ENCODE data around the gene SEZ6L2. TPM values are rescaled to one million over a fixed set of nuclear protein-coding genes. Genes with fewer than 3 reads are reported as not detected.
A peak's percentile ranks its signal among the peaks of the same experiment; 100 is the strongest.
"Not testable (repeated sequence)": the region's sequence is repeated elsewhere in the genome, so short reads cannot be mapped to it uniquely, and the experiment has no call there.

The SEZ6L2 gene
- total RNA-seq, 1 donor from 2014 or later, result 2.9 TPM

DNA sequence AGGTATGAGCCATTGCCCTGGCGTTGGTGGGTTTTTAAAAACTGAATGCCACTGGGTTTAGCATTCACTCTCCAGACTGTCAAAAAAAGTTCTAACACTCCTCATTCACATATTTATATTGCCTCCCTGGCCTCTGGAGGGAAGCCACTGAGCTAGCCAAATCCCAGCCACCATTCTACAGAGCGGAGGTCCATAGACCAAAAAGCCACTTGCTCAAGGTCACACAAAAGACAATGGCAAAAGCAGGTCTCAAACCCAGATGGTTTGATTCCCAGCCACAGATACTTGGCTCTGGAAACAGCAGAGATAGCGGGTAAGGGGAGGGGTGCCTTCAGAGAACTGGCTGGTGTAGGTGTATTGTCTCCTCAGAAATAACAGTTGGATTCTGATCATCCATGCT lies 18.3 kb downstream of the SEZ6L2 start:
- DNase-seq, result no peak

GRCh38 chr16:29878172-29878571 lies 21.2 kb downstream of the SEZ6L2 start:
- no peak for DNase-seq

DNA sequence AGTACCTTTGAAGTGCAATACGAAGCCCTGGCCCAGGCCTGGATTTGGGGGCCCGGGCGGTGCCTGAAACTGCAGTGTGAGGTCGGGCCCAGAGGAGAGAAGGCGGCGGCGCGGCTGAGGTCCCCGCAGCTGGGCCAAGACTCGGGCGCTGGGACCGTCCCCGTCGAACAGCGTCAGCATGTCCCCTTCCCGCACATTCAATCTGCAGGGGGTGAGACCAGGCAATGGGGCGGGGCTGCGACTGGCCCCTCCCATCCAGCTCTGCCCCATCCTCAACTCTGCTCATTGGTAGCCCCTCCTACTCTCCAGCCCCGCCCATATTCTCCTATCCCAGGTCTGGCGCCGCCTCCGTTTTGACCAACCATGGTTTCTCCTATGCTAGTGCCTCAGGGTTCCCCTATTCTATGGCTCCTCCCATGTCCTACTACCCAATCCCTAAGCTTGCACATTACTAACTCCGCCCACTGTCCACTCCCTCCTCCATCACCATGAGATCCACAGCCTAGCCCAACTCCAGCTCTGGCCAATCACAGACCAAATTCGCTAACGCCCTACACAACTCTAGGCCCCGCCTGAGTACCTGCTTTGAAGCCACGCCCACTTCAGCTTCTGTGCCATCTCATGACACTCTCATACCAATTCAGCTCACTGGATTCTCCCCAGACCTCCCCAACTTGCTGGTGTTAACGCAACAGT lies 21.9 kb downstream of the SEZ6L2 start:
- DNase-seq, result no peak

- DNase-seq, result no peak
Measured at GRCh38 chr16:29876594-29877249, 22.6 kb downstream of the SEZ6L2 start.

GRCh38 chr16:29876217-29876593 lies 23.1 kb downstream of the SEZ6L2 start:
- DNase-seq, result no peak

DNA sequence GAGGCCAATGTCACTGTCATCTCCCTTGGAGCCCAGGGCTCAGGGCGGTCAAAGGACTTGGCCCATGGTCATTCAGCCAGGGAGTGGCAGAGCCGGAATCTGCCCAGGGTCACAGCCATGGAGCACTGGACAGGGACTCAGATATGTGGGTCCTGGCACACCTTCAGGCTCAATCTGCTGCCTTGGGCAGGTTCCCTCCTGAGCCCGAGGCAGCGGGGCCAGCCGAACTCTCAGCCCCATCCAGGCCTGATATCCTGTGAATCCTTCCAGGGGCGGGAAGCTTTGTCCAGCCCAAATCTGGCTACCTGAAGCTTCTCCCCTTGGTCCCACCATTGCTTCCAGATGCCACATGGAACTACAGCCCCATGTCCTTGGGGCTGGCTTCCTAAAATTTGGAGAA lies 24.1 kb downstream of the SEZ6L2 start:
- DNase-seq, result no peak

DNA sequence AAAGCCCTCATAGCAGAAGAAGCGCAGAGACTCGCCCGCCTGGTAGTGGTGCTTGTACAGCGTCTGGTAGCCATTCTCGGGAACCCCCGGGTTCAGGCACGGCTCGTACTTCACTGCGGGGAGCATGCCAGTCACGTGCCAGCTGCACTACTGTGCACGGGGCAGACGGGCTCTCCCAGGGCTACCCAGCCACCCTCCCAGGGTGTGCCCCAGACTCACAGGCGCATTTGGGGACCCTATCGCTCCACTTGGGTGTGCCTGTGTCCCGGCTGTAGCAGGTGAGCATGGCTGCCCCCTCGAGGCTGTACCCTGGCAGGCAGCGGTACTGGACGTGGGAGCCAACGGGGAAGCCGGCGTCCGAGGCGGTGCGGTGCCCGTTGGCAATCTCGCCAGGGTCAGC lies 26.0 kb downstream of the SEZ6L2 start:
- no peak for DNase-seq

- DNase-seq, result no peak
Measured at GRCh38 chr16:29871822-29872546, 27.4 kb downstream of the SEZ6L2 start.

DNA sequence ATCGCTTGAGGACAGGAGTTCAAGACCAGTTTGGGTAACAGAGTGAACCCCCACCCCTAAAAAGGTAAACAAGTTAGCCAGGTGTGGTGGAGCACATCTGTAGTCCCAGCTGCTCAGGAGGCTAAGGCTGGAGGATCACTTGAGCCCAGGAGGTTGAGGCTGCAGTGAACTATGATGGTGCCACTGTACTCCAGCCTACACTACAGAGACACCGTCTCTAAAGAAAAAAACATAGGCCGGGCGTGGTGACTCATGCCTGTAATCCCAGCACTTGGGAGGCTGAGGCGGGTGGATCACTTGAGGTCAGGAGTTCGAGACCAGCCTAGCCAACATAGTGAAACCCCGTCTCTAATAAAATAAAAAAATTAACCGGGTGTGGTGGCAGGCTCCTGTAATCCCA lies 30.3 kb downstream of the SEZ6L2 start:
- not testable (repeated sequence) for DNase-seq

GRCh38 chr16:29868396-29869009 lies 30.8 kb downstream of the SEZ6L2 start:
- no peak for DNase-seq

DNA sequence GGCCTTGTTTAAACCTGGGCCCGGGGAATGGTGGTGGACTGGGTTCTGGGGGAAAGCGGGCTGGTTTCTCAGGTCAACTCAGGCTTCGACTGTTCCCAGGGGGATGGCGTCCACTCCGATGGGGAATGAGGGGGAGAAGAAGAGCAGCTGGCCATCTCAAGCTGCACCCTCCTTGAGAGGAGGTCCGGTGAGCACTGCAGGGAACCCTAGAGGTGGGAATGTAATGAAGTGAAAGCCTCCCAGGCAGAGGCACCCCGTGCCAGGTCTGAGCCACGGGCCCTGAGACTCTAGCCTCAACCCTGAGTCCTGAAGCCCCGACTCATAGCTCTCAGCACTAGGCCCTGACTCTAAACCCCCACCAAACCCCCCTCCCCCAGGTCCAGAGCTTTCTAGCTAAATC lies 35.1 kb downstream of the SEZ6L2 start:
- no peak for DNase-seq

GRCh38 chr16:29863669-29863984 lies 35.7 kb downstream of the SEZ6L2 start:
- no peak for DNase-seq

GRCh38 chr16:29862884-29863668 lies 36.3 kb downstream of the SEZ6L2 start, which contains the start of gene CDIPT:
Gene CDIPT (minus strand): TSS chr16:29863226. CDS start chr16:29862857, 369 bp downstream.
- peak; percentile 96 for DNase-seq

DNA sequence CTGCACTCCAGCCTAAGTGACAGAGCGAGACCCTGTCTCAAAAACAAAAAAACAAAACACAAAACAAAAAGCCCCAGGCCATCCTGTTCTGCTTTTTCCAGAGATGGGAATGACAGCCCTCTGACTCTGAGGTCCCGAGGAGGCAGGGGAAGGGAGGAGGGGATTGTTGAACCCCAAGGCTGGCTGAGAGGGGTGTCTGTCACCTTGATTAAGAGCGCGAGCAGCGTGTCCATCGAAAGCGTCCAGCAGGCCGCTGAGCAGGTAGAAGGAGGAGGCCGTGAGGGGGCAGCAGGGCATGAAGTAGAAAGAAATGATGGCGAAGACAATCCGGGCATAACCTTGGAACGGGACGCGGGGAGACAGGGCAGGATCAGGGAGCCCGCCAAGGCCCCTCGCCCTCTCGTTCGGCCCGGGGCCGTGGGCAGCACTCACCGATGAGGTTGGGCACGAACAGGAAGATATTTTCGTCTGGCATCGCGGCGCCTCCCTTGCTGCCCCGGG lies 36.9 kb downstream of the SEZ6L2 start:
- DNase-seq, result no peak

DNA sequence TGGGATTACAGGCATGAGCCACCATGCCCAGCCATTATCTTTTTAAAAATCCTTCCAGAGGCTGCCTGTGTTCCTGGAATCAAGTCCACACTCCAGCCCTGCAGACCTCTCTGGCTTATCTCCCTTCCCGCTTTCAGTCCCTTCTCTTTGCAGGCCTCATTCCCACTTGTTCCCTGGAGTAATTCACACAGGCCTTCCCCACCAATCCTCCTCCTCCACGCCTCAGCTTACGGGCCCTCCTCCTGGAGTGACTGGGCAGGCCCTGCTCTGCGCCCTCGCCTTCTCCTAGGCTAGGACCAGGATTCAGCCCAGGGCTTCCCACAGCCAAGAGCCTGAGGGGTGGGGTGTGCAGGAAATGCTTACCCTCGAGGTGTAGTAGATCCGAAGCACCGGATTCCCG lies 39.1 kb downstream of the SEZ6L2 start:
- no peak for DNase-seq

DNA sequence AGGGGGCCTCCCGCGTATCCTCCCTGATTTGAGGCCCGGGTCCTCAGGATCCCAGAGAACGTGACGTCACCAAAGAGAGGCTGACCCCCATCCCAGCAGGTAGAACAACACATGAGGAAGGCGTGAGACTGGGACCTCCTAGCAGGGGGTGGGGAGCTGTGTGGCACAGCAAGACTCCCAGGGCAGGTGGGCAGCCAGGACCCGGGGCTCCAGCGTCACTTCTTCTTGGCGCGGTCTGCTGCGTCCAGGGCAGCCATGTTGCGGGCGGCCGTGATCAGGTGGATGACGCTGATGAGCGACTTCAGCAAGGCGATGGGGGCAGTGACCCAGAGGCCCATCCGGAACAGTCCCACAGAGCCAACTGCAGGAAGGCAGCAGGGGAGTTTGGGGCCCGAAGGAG lies 40.4 kb downstream of the SEZ6L2 start:
- no peak for DNase-seq

DNA sequence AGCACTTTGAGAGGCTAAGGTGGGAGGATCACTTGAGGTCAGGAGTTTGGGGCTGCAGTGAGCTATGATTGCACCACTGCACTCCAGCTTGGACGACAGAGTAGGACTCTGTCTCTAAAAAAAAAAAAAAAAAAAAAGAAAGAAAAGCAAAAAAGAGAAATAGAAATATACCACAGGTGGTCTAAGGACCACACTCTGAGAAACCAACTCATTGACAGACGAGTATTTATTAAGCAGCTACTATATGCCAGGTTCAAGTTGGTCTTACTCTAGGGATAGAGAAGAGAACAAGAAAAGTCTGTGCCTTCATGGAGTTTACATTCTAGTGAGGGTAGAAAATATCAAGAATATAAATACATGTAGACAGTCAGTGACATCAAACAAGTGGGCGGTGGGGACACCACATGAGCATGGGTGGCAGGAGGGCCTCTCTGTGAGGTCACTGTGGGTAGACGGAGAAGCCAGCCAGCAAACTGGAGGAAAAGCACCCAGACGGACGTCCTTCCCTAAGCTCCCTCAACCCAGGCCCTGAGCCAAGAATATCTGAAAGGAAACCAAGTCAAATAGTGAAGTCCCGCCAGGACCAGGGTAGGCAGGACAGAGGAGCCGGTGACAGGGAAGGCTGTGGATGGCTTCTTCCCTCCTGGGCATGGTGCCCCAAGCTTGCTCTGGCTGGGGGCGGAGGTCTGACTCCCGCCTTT lies 41.1 kb downstream of the SEZ6L2 start:
- DNase-seq, result no peak

DNA sequence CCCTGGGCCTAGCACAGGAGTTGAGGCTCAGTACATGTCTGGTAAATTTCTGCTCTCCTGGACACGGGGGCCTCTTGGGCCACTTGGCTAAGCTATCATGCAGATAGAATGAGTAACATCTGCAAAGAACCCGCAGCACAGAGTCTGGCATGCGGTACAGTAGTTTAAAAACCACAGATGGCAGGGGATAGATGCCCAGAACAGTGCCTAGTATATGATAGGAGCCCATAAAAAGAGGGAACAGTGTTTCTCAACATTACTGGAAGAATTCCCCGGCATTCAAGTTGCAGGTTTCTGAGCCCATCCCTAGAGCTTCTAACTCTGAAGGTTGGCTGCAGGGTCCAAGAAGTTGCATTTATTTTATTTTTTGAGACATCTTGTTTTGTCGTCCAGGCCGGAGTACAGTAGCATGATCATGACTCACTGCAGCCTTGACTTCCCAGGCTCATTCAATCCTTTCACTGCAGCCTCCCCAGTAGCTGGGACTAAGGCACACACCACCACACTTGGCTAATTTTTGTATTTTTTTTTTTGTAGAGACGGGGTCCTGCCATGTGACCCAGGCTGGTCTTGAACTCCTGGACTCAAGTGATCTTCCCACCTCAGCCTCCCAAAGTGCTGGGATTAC lies 42.1 kb downstream of the SEZ6L2 start:
- no peak for DNase-seq

GRCh38 chr16:29854520-29855100 lies 44.7 kb downstream of the SEZ6L2 start:
- DNase-seq, result no peak

GRCh38 chr16:29852654-29853053 lies 46.7 kb downstream of the SEZ6L2 start:
- peak; percentile 86 for DNase-seq

DNA sequence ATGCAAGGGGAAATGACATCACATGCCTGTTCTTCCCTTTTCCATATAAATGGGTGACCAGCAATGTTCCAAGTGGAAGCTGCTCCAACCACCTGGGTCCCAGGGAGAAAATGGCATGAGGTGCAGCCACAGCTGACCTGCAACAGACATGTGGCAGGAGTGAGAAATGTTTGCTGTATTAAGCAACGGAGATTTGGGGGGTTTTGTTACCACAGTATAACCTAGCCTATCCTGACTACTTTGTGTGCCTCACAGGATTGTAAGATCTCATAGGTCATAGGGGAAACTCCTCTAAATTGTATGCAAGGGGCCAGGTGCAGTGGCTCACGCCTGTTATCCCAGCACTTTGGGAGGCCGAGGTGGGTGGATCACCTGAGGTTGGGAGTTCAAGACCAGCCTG lies 48.4 kb downstream of the SEZ6L2 start:
- DNase-seq, result no peak
